Measurements from ENCODE around the gene MITF.

Gene MITF

GRCh38 chr3:69985266-69985665, 246.0 kb downstream of the MITF start:
- Histone ChIP-seq H3K9me3 (ENCODE audit: control insufficient read depth, insufficient read depth, low read length) (no peaks in the 10 kb centered on the region), H3K9me2 (replicated peaks; ENCODE audit: control insufficient read depth, low read length) (no peaks in the 10 kb centered on the region), H3K36me3 (ENCODE audit: control insufficient read depth, low read length) (no peaks in the 10 kb centered on the region), H4K20me1 (ENCODE audit: control insufficient read depth, insufficient read depth, low read depth, low read length) (no peaks in the 10 kb centered on the region), H3K4me3 (ENCODE audit: low read length) (no peak overlapping the region), H3K27me3 (ENCODE audit: control insufficient read depth, low read length) (no peaks in the 10 kb centered on the region), H3F3A (ENCODE audit: control insufficient read depth, insufficient read depth) (no peaks in the 10 kb centered on the region), H3K4me1 (ENCODE audit: control insufficient read depth, low read length) (no peaks in the 10 kb centered on the region), H3K4me2 (ENCODE audit: low read length) (no peak overlapping the region), H3K27ac (ENCODE audit: low read depth, low read length) (no peak overlapping the region), H3K79me2 (ENCODE audit: control insufficient read depth, low read length) (no peaks in the 10 kb centered on the region)
- TF ChIP-seq, protein P1, sequence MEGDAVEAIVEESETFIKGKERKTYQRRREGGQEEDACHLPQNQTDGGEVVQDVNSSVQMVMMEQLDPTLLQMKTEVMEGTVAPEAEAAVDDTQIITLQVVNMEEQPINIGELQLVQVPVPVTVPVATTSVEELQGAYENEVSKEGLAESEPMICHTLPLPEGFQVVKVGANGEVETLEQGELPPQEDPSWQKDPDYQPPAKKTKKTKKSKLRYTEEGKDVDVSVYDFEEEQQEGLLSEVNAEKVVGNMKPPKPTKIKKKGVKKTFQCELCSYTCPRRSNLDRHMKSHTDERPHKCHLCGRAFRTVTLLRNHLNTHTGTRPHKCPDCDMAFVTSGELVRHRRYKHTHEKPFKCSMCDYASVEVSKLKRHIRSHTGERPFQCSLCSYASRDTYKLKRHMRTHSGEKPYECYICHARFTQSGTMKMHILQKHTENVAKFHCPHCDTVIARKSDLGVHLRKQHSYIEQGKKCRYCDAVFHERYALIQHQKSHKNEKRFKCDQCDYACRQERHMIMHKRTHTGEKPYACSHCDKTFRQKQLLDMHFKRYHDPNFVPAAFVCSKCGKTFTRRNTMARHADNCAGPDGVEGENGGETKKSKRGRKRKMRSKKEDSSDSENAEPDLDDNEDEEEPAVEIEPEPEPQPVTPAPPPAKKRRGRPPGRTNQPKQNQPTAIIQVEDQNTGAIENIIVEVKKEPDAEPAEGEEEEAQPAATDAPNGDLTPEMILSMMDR (IDR thresholded peaks at IDR 0.05; ENCODE audit: low read depth, low read length, poor library complexity, severe bottlenecking): no peak
- no peak for TF ChIP-seq EZH2phosphoT487 (IDR thresholded peaks at IDR 0.05; ENCODE audit: borderline replicate concordance, low read length)

GRCh38 chr3:69986419-69986818, 247.2 kb downstream of the MITF start:
- no peaks in the 10 kb centered on the region for H3K9me2 ChIP-seq (replicated peaks; ENCODE audit: control insufficient read depth, low read length)
- no peak overlapping the region for H3K4me2 ChIP-seq (ENCODE audit: low read length)
- H3K4me3 ChIP-seq (ENCODE audit: low read length): no peak overlapping the region
- no peaks in the 10 kb centered on the region for H3K4me1 ChIP-seq (ENCODE audit: control insufficient read depth, low read length)
- H3K36me3 ChIP-seq (ENCODE audit: control insufficient read depth, low read length): no peaks in the 10 kb centered on the region
- no peaks in the 10 kb centered on the region for H3F3A ChIP-seq (ENCODE audit: control insufficient read depth, insufficient read depth)
- no peak overlapping the region for H3K27ac ChIP-seq (ENCODE audit: low read depth, low read length)
- H4K20me1 ChIP-seq (ENCODE audit: control insufficient read depth, insufficient read depth, low read depth, low read length): no peaks in the 10 kb centered on the region
- H3K9me3 ChIP-seq (ENCODE audit: control insufficient read depth, insufficient read depth, low read length): no peaks in the 10 kb centered on the region
- TF ChIP-seq EZH2phosphoT487 (IDR thresholded peaks at IDR 0.05; ENCODE audit: borderline replicate concordance, low read length): no peak
- TF ChIP-seq, protein P1 (IDR thresholded peaks at IDR 0.05; ENCODE audit: low read depth, low read length, poor library complexity, severe bottlenecking): no peak
- no peaks in the 10 kb centered on the region for H3K27me3 ChIP-seq (ENCODE audit: control insufficient read depth, low read length)
- H3K79me2 ChIP-seq (ENCODE audit: control insufficient read depth, low read length): no peaks in the 10 kb centered on the region

GRCh38 chr3:69987833-69988232, 248.6 kb downstream of the MITF start:
- Histone ChIP-seq H3K36me3 (ENCODE audit: control insufficient read depth, low read length) (no peaks in the 10 kb centered on the region), H3F3A (ENCODE audit: control insufficient read depth, insufficient read depth) (no peaks in the 10 kb centered on the region), H3K27ac (ENCODE audit: low read depth, low read length) (no peak overlapping the region), H3K9me2 (replicated peaks; ENCODE audit: control insufficient read depth, low read length) (no peaks in the 10 kb centered on the region), H3K79me2 (ENCODE audit: control insufficient read depth, low read length) (no peaks in the 10 kb centered on the region), H4K20me1 (ENCODE audit: control insufficient read depth, insufficient read depth, low read depth, low read length) (no peaks in the 10 kb centered on the region), H3K27me3 (ENCODE audit: control insufficient read depth, low read length) (no peaks in the 10 kb centered on the region), H3K4me1 (ENCODE audit: control insufficient read depth, low read length) (no peaks in the 10 kb centered on the region), H3K4me2 (ENCODE audit: low read length) (no peak overlapping the region), H3K4me3 (ENCODE audit: low read length) (no peak overlapping the region), H3K9me3 (ENCODE audit: control insufficient read depth, insufficient read depth, low read length) (no peaks in the 10 kb centered on the region)
- TF ChIP-seq, protein P1 (IDR thresholded peaks at IDR 0.05; ENCODE audit: low read depth, low read length, poor library complexity, severe bottlenecking): no peak
- TF ChIP-seq EZH2phosphoT487 (IDR thresholded peaks at IDR 0.05; ENCODE audit: borderline replicate concordance, low read length): no peak

DNA sequence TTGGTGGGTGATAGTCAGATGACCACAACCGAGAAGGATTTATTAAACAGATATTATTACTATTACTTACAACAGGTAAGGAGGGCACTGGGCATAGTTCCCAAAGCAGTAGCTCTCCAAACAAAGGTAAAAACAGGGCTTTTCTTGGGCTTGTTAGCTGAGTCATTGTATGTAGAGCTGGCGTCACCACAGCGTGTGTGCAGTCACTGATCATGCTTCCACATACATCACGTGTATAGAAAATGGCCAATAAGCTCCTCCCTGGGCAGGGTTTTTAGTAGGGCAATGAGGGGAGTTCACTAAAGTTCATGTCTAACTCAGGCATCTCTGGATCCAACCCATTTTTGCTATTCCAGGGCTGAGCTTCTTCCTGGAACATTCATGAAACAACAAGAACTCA, 254.5 kb downstream of the MITF start:
- Histone ChIP-seq H3K4me2 (ENCODE audit: low read length) (no peak overlapping the region), H3K36me3 (ENCODE audit: control insufficient read depth, low read length) (no peaks in the 10 kb centered on the region), H3K4me1 (ENCODE audit: control insufficient read depth, low read length) (no peaks in the 10 kb centered on the region), H3K9me2 (replicated peaks; ENCODE audit: control insufficient read depth, low read length) (no peaks in the 10 kb centered on the region), H3K4me3 (ENCODE audit: low read length) (no peak overlapping the region), H3F3A (ENCODE audit: control insufficient read depth, insufficient read depth) (no peaks in the 10 kb centered on the region), H4K20me1 (ENCODE audit: control insufficient read depth, insufficient read depth, low read depth, low read length) (no peaks in the 10 kb centered on the region), H3K27ac (ENCODE audit: low read depth, low read length) (no peak overlapping the region), H3K79me2 (ENCODE audit: control insufficient read depth, low read length) (no peaks in the 10 kb centered on the region), H3K27me3 (ENCODE audit: control insufficient read depth, low read length) (no peaks in the 10 kb centered on the region), H3K9me3 (ENCODE audit: control insufficient read depth, insufficient read depth, low read length) (no peaks in the 10 kb centered on the region)
- TF ChIP-seq EZH2phosphoT487 (IDR thresholded peaks at IDR 0.05; ENCODE audit: borderline replicate concordance, low read length): no peak
- TF ChIP-seq, protein P1 (IDR thresholded peaks at IDR 0.05; ENCODE audit: low read depth, low read length, poor library complexity, severe bottlenecking): no peak
